GM23248 (cell line): Measurements from ENCODE around the gene SPRR2G. TPM values are rescaled to one million over a fixed set of nuclear protein-coding genes. Genes with fewer than 3 reads are reported as not detected.
"Not testable (repeated sequence)": the region's sequence is repeated elsewhere in the genome, so short reads cannot be mapped to it uniquely, and the experiment has no call there.

ENCODE experiments used
- DNase-seq: peaks from one replicate; pipeline ENCODE4 v3.0.0-alpha.2; 2015
- H2AFZ ChIP-seq: fragments of 200-600 bp; sonication (generic); 2 replicates; pipeline ENCODE4 v1.6.1; 2016; ENCODE audit warnings: antibody characterized with exemption
- H3F3A ChIP-seq: fragments of 200-600 bp; sonication (generic); 2 replicates; pipeline ENCODE4 v1.6.1; 2016; ENCODE audit warnings: mild to moderate bottlenecking, antibody characterized with exemption, mixed run types; ENCODE audit not compliant: insufficient read depth
- H3K27ac ChIP-seq: fragments of 200-600 bp; sonication (generic); 2 replicates; pipeline ENCODE4 v1.5.1; 2016; ENCODE audit warnings: mild to moderate bottlenecking
- H3K27me3 ChIP-seq: fragments of 200-600 bp; sonication (generic); replicated peaks from 2 replicates; pipeline ENCODE4 v1.6.1; 2016; ENCODE audit warnings: mild to moderate bottlenecking; ENCODE audit not compliant: insufficient read depth
- H3K36me3 ChIP-seq: fragments of 200-600 bp; sonication (generic); 2 replicates; pipeline ENCODE4 v1.6.1; 2016; ENCODE audit warnings: low read depth, mild to moderate bottlenecking
- H3K4me1 ChIP-seq: fragments of 200-600 bp; sonication (generic); 2 replicates; pipeline ENCODE4 v1.6.1; 2016; ENCODE audit warnings: mild to moderate bottlenecking; ENCODE audit not compliant: insufficient read depth
- H3K4me2 ChIP-seq: fragments of 200-600 bp; sonication (generic); one replicate; pipeline ENCODE4 v1.6.1; 2016; ENCODE audit warnings: mild to moderate bottlenecking; ENCODE audit not compliant: unreplicated experiment
- H3K4me3 ChIP-seq: fragments of 200-600 bp; sonication (generic); 2 replicates; pipeline ENCODE4 v1.5.1; 2016; ENCODE audit warnings: mild to moderate bottlenecking
- H3K79me2 ChIP-seq: fragments of 200-600 bp; sonication (generic); 2 replicates; pipeline ENCODE4 v1.6.1; 2016; ENCODE audit warnings: mild to moderate bottlenecking; ENCODE audit not compliant: insufficient read depth
- H3K9ac ChIP-seq: fragments of 200-600 bp; sonication (generic); 2 replicates; pipeline ENCODE4 v1.6.1; 2016; ENCODE audit warnings: mild to moderate bottlenecking
- H3K9me2 ChIP-seq: fragments of 200-600 bp; sonication (generic); 2 replicates; pipeline ENCODE4 v1.6.1; 2016; ENCODE audit warnings: mixed run types, mild to moderate bottlenecking, moderate library complexity; ENCODE audit not compliant: insufficient read depth
- H3K9me3 ChIP-seq: fragments of 200-600 bp; sonication (generic); one replicate; pipeline ENCODE4 v1.6.1; 2017; ENCODE audit warnings: low read depth
- H4K20me1 ChIP-seq: fragments of 200-600 bp; sonication (generic); 2 replicates; pipeline ENCODE4 v1.6.0; 2016; ENCODE audit not compliant: insufficient read depth
- EZH2 ChIP-seq: fragments of 200-600 bp; sonication (generic); IDR thresholded peaks from 2 replicates; pipeline ENCODE4 v1.6.1; 2018; ENCODE audit warnings: antibody characterized with exemption, mild to moderate bottlenecking; ENCODE audit not compliant: insufficient read depth, poor library complexity, severe bottlenecking
- EZH2phosphoT487 ChIP-seq: fragments of 200-600 bp; sonication (generic); IDR thresholded peaks from 2 replicates; pipeline ENCODE4 v1.6.1; 2018; ENCODE audit warnings: antibody characterized with exemption, moderate library complexity, mild to moderate bottlenecking, low read depth; ENCODE audit not compliant: insufficient read depth
- WGBS, 2 experiments: methylation state at CpG; one replicate each; pipeline ENCODE4 v1.1.6; 2015 to 2017; ENCODE audit warnings: low lambda C conversion rate in 2 of 2, low coverage in 1 of 2; ENCODE audit errors: missing lambda C conversion rate in 2 of 2; 5-methylcytosine and 5-hydroxymethylcytosine counted together
- in situ Hi-C: fragments of 300-500 bp; cut with MboI; formaldehyde crosslinking; loops from 2 replicates; pipeline ENCODE4 v1.15.0; 2020
- polyA plus RNA-seq: library from polyadenylated mRNA; unstranded; fragments of >200 nt; fragmentation: Nextera tagmentation; extraction: Ambion mirVana; gene quantifications from 2 replicates; pipeline ENCODE4 v1.2.1, GENCODE V29; 2016
- total RNA-seq: library from RNA; depleted of rRNA; stranded (reverse); fragments of >200 nt; shearing (Covaris generic); gene quantifications from 2 replicates; pipeline ENCODE4 v1.2.3, GENCODE V29; 2014

Gene SPRR2G
- total and polyA plus RNA-seq, 2 experiments from 2014 or later, result not detected

DNA sequence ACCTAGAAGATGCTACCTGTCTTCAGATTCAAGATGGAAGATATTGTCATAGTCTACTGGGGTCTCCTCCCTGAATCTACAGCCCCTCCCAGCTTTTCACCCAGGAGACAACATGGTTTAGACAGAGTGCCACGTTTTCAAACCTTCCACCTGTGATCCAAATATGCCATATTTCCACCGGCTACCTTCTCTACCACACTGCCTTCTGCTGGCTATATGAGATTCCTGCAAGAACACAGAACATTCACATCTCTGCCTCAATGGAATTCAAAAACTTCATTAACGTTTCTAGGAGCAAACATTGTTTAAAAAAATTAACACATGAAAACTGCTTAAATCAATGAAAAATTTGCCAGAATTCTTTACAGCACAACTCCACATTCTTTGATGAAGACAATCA is 39.7 kb upstream of the SPRR2G start:
- Histone ChIP-seq H3K79me2 (no peaks in the 10 kb centered on the region), H3K4me1 (no peaks in the 10 kb centered on the region), H3K9ac (no peak overlapping the region), H3F3A (no peaks in the 10 kb centered on the region), H3K36me3 (no peaks in the 10 kb centered on the region), H3K9me2 (no peaks in the 10 kb centered on the region), H2AFZ (no peak overlapping the region), H3K4me3 (no peak overlapping the region), H3K4me2 (no peak overlapping the region), H4K20me1 (no peaks in the 10 kb centered on the region), H3K27me3 (no peaks in the 10 kb centered on the region; the same call in none of the 2 replicates), H3K9me3 (no peaks in the 10 kb centered on the region), H3K27ac (no peak overlapping the region)
- peak; percentile 5 for DNase-seq
- TF ChIP-seq EZH2phosphoT487 (no peak), EZH2 (no peak)
- 10 to 11% methylated on average over 3 of the region's 3 CpGs for WGBS, 2 experiments
- in situ Hi-C loops, result no loop called here

DNA sequence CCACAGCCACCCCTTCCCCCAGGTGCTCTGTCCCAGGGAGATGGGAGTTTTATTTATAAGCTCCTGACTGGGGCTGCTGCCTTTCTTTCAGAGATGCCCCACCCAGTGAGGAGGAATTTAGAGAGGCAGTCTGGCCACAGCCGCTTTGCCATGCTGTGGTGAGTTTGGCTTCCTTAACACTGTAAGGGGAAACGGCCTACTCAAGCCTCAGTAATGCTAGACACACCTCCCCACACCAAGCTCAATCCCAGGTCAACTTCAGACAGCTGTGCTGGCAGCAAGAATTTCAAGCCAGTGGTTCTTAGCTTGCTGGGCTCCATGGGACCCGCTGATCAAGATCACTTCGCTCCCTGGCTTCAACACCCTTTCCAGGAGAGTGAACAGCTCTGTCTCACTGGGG is 37.6 kb upstream of the SPRR2G start:
- H3F3A ChIP-seq, H3K79me2 ChIP-seq, H3K27me3 ChIP-seq, H3K4me1 ChIP-seq, in situ Hi-C loops, H3K9ac ChIP-seq, H4K20me1 ChIP-seq, H3K4me2 ChIP-seq, H3K4me3 ChIP-seq, H3K36me3 ChIP-seq, H3K9me3 ChIP-seq, H3K9me2 ChIP-seq, H2AFZ ChIP-seq, H3K27ac ChIP-seq: not testable (repeated sequence)
- peak; percentile 4 for DNase-seq
- 11 to 13% methylated on average over 4 of the region's 4 CpGs for WGBS, 2 experiments

DNA sequence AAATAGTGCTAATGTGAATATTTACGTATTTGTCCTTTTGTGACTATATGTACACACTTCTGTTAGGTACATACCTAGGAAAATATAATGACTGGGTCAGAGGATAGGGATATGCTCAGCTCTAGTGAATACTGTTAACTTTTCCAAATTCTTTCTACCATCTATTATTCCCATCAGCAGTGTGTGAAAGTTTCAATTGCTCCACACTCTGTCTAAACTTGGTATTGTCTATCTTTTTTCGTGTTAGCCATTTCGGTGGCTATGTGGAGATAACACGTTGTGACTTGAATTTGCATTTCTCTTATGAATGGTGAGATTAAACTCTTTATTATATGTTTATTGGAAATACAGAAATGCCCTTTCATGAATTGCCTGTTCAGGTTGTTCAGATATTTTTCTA is 29.9 kb upstream of the SPRR2G start:
- Histone ChIP-seq H3K4me1 (no peaks in the 10 kb centered on the region), H3K4me3 (no peak overlapping the region), H3K27me3 (peaks cover 3% of the 10 kb centered on the region), H3K36me3 (no peaks in the 10 kb centered on the region), H3K9me3 (no peaks in the 10 kb centered on the region), H4K20me1 (no peaks in the 10 kb centered on the region), H3K79me2 (no peaks in the 10 kb centered on the region), H3K9ac (no peak overlapping the region), H3K9me2 (no peaks in the 10 kb centered on the region), H3K4me2 (no peak overlapping the region), H2AFZ (no peak overlapping the region), H3K27ac (no peak overlapping the region), H3F3A (no peaks in the 10 kb centered on the region)
- DNase-seq, result no peak
- WGBS, 2 experiments, result 38 to 40% methylated on average over 4 of the region's 4 CpGs
- TF ChIP-seq EZH2phosphoT487 (no peak), EZH2 (no peak)
- in situ Hi-C loops, result no loop called here

DNA sequence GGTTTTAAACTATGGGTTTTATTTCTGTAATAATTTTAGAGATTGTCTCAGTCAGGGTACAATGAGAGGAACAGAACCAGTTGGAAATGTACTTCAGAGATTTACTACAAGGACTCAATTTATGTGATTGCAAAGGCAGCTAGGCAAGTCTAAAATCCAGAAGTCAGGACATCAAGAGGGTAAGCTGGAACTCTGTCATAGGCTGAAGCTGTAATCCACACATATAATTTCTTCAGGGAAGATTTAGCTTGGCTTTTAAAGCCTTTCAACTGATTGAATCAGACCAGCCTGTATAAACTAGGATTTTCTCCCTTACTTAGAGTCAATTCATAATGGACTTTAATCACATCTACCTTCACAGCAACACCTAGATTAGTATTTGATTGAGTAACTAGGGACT is 28.2 kb upstream of the SPRR2G start:
- Histone ChIP-seq H3K9ac (no peak overlapping the region), H3K27ac (no peak overlapping the region), H3K9me3 (no peaks in the 10 kb centered on the region), H2AFZ (no peak overlapping the region), H3K4me1 (no peaks in the 10 kb centered on the region), H3K36me3 (no peaks in the 10 kb centered on the region), H3K27me3 (peaks cover 3% of the 10 kb centered on the region), H3F3A (no peaks in the 10 kb centered on the region), H3K4me3 (no peak overlapping the region), H3K79me2 (no peaks in the 10 kb centered on the region), H3K9me2 (no peaks in the 10 kb centered on the region), H4K20me1 (no peaks in the 10 kb centered on the region), H3K4me2 (no peak overlapping the region)
- TF ChIP-seq EZH2phosphoT487, result no peak
- no peak for TF ChIP-seq EZH2
- in situ Hi-C loops, result no loop called here
- no peak for DNase-seq

DNA sequence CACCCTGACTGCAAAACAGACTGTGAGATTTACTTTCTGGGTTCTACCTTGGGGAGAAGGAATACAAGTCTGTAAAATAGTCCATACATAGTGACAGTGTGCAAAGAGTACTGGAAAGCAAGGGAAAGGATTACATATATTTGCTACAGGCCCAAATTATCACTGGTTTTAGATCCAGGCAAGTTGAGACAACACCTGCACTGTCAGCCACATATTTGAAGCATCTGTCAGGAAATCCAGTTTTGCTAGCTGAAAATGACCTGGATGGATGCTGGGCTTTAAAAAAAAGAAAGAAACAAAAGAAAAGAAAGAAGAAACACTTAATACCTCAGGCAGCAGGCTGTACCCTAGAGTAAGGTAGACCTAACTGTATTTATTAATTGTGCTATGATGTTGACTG is 23.9 kb upstream of the SPRR2G start:
- H3K79me2 ChIP-seq, result no peaks in the 10 kb centered on the region
- H3K4me3 ChIP-seq, result no peak overlapping the region
- peaks cover 7% of the 10 kb centered on the region for H3K27me3 ChIP-seq
- H3K9ac ChIP-seq, result no peak overlapping the region
- H2AFZ ChIP-seq, result no peak overlapping the region
- H3K36me3 ChIP-seq, result no peaks in the 10 kb centered on the region
- in situ Hi-C loops, result no loop called here
- H3K9me2 ChIP-seq, result no peaks in the 10 kb centered on the region
- TF ChIP-seq EZH2 (no peak), EZH2phosphoT487 (no peak)
- no peak overlapping the region for H3K4me2 ChIP-seq
- H3F3A ChIP-seq, result no peaks in the 10 kb centered on the region
- H3K9me3 ChIP-seq, result no peaks in the 10 kb centered on the region
- no peaks in the 10 kb centered on the region for H4K20me1 ChIP-seq
- DNase-seq, result no peak
- no peak overlapping the region for H3K27ac ChIP-seq
- no peaks in the 10 kb centered on the region for H3K4me1 ChIP-seq
